WTC11 (cell line): ENCODE data around the gene TUNAR. TPM values are rescaled to one million over a fixed set of nuclear protein-coding genes. Genes with fewer than 3 reads are reported as not detected.

ENCODE experiments used
- ATAC-seq: fragments of 200-7000 bp; cut with Tn5 transposase; 2 replicates; pipeline ENCODE4 v1.10.0; 2021; ENCODE audit warnings: mild to moderate bottlenecking, moderate library complexity
- CTCF ChIA-PET: fragments of 300-600 bp; sonication (Branson Sonifier 250); formaldehyde crosslinking; loops from one replicate; lab custom pipeline; 2021; ENCODE audit warnings: antibody characterized with exemption; lab: Charles Lee
- POLR2A ChIA-PET: fragments of 350-600 bp; sonication (Branson Sonifier 250); formaldehyde crosslinking; loops from one replicate; lab custom pipeline; 2021; ENCODE audit warnings: antibody characterized with exemption; lab: Charles Lee
- DNase-seq: peaks from one replicate; pipeline ENCODE4 v3.0.0; 2021; ENCODE audit warnings: low spot score
- H3K27ac Mint-ChIP-seq: 2 replicates; pipeline ENCODE4 v1.8.0; 2021; ENCODE audit warnings: mixed read lengths
- H3K27me3 Mint-ChIP-seq: 2 replicates; pipeline ENCODE4 v1.8.0; 2021; ENCODE audit warnings: low read depth, mild to moderate bottlenecking, moderate library complexity, mixed read lengths
- H3K36me3 Mint-ChIP-seq: 2 replicates; pipeline ENCODE4 v1.8.0; 2021; ENCODE audit warnings: mixed read lengths
- H3K4me1 Mint-ChIP-seq: 2 replicates; pipeline ENCODE4 v1.8.0; 2022; ENCODE audit warnings: mixed read lengths
- H3K4me3 Mint-ChIP-seq: 2 replicates; pipeline ENCODE4 v1.8.0; 2021; ENCODE audit warnings: mild to moderate bottlenecking, moderate library complexity, mixed read lengths
- H3K9me3 Mint-ChIP-seq: 2 replicates; pipeline ENCODE4 v1.8.0; 2021; ENCODE audit warnings: mixed read lengths
- ATF6 ChIP-seq: sonication (generic); formaldehyde crosslinking; IDR thresholded peaks from 2 replicates; pipeline ENCODE4 v1.8.1; 2023; ENCODE audit warnings: mild to moderate bottlenecking, missing genetic modification reagents
- ETV6 ChIP-seq: sonication (generic); formaldehyde crosslinking; IDR thresholded peaks from 2 replicates; pipeline ENCODE4 v1.8.1; 2022; ENCODE audit warnings: mild to moderate bottlenecking, missing genetic modification reagents
- HMGXB4 ChIP-seq: sonication (generic); formaldehyde crosslinking; IDR thresholded peaks from 2 replicates; pipeline ENCODE4 v1.8.1; 2023; ENCODE audit warnings: mild to moderate bottlenecking, moderate library complexity, missing genetic modification reagents
- NR1H2 ChIP-seq: sonication (generic); formaldehyde crosslinking; IDR thresholded peaks from 2 replicates; pipeline ENCODE4 v1.9.0; 2021; ENCODE audit warnings: mild to moderate bottlenecking, moderate library complexity, missing genetic modification reagents
- NR2C2 ChIP-seq: sonication (generic); formaldehyde crosslinking; IDR thresholded peaks from 2 replicates; pipeline ENCODE4 v1.8.0; 2022; ENCODE audit warnings: mild to moderate bottlenecking, missing genetic modification reagents
- TCF7 ChIP-seq: sonication (generic); formaldehyde crosslinking; IDR thresholded peaks from 2 replicates; pipeline ENCODE4 v1.8.0; 2022; ENCODE audit warnings: mild to moderate bottlenecking, low read depth, missing genetic modification reagents, moderate library complexity
- ZBTB21 ChIP-seq: sonication (generic); formaldehyde crosslinking; IDR thresholded peaks from 2 replicates; pipeline ENCODE4 v1.8.1; 2023; ENCODE audit warnings: mild to moderate bottlenecking, missing genetic modification reagents, borderline replicate concordance
- ZNF232 ChIP-seq: sonication (generic); formaldehyde crosslinking; IDR thresholded peaks from 2 replicates; pipeline ENCODE4 v1.8.0; 2022; ENCODE audit warnings: mild to moderate bottlenecking, missing genetic modification reagents
- total RNA-seq: library from RNA; stranded (reverse); gene quantifications from 3 replicates; pipeline ENCODE4 v1.2.3, GENCODE V29; 2021
- TF ChIP-seq, protein P1 (sequence below): sonication (generic); formaldehyde crosslinking; IDR thresholded peaks from 2 replicates; pipeline ENCODE4 v1.8.0; 2022; ENCODE audit warnings: missing genetic modification reagents
- TF ChIP-seq, protein P2 (sequence below): sonication (generic); formaldehyde crosslinking; IDR thresholded peaks from 2 replicates; pipeline ENCODE4 v1.8.0; 2023; ENCODE audit warnings: mild to moderate bottlenecking, missing genetic modification reagents
- TF ChIP-seq, protein P3 (sequence below): sonication (generic); formaldehyde crosslinking; IDR thresholded peaks from 2 replicates; pipeline ENCODE4 v1.8.0; 2022; ENCODE audit warnings: mild to moderate bottlenecking, missing genetic modification reagents
- TF ChIP-seq, protein P4 (sequence below): sonication (generic); formaldehyde crosslinking; IDR thresholded peaks from 2 replicates; pipeline ENCODE4 v1.8.0; 2023; ENCODE audit warnings: missing genetic modification reagents, mild to moderate bottlenecking, borderline replicate concordance

Gene TUNAR
- total RNA-seq, 1 experiment from 2014 or later, result 36.3 TPM

DNA sequence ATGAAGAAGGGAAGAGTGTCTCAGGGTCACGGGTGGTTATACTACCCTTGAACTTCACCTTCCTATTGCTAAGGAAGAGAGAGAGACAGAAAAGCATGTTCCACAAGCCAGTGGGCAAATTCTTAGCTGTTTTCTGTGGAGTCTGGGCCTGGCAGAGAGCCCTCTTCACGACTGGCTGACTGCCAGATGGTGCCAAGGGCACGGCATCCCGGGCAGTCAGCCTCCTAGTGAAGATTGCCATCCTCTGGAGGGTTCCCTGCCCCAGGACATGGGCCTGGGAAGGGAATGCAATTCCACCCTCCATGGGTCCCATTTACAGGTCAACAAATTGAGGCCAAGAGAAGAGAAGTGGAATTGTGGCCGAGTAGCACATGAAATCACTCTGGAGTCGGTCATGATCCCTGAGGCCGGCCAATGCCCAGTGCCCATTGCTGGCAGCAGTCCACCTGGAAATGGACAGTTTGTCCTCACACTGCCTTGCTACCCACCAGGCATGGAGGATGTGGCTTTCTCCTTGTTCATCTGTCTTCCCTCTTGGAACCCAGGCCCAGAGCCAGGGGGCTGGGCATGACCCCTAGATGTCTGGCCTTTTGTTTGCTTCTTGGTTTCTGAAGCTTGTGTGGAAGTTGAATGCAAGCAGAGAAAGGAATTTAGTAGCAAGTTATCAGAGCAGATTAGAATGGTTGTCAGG, 9.9 kb downstream of the TUNAR start (continued):
- TF ChIP-seq, protein P1, sequence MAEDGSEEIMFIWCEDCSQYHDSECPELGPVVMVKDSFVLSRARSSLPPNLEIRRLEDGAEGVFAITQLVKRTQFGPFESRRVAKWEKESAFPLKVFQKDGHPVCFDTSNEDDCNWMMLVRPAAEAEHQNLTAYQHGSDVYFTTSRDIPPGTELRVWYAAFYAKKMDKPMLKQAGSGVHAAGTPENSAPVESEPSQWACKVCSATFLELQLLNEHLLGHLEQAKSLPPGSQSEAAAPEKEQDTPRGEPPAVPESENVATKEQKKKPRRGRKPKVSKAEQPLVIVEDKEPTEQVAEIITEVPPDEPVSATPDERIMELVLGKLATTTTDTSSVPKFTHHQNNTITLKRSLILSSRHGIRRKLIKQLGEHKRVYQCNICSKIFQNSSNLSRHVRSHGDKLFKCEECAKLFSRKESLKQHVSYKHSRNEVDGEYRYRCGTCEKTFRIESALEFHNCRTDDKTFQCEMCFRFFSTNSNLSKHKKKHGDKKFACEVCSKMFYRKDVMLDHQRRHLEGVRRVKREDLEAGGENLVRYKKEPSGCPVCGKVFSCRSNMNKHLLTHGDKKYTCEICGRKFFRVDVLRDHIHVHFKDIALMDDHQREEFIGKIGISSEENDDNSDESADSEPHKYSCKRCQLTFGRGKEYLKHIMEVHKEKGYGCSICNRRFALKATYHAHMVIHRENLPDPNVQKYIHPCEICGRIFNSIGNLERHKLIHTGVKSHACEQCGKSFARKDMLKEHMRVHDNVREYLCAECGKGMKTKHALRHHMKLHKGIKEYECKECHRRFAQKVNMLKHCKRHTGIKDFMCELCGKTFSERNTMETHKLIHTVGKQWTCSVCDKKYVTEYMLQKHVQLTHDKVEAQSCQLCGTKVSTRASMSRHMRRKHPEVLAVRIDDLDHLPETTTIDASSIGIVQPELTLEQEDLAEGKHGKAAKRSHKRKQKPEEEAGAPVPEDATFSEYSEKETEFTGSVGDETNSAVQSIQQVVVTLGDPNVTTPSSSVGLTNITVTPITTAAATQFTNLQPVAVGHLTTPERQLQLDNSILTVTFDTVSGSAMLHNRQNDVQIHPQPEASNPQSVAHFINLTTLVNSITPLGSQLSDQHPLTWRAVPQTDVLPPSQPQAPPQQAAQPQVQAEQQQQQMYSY (CRISPR knock-in tag), result no peak

DNA sequence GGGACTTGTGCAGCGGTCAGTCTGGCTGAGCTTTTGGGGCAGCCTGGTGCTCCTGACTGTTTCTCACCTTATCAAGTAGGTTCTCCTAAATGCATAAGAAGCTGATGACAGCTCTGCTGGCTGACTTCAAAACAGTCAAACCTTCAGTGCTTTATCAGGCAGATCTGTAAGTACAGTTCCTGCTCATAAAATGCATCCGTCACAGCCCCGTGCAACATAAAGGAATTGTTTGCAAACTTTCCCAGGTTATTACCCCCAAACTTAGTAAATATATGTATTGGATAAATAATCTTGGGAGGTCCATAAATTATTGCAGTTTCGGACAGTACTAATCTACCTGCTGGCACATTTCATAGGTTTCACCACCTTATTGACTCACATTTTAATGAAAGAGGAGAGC, 10.7 kb downstream of the TUNAR start:
- TF ChIP-seq, protein P2, sequence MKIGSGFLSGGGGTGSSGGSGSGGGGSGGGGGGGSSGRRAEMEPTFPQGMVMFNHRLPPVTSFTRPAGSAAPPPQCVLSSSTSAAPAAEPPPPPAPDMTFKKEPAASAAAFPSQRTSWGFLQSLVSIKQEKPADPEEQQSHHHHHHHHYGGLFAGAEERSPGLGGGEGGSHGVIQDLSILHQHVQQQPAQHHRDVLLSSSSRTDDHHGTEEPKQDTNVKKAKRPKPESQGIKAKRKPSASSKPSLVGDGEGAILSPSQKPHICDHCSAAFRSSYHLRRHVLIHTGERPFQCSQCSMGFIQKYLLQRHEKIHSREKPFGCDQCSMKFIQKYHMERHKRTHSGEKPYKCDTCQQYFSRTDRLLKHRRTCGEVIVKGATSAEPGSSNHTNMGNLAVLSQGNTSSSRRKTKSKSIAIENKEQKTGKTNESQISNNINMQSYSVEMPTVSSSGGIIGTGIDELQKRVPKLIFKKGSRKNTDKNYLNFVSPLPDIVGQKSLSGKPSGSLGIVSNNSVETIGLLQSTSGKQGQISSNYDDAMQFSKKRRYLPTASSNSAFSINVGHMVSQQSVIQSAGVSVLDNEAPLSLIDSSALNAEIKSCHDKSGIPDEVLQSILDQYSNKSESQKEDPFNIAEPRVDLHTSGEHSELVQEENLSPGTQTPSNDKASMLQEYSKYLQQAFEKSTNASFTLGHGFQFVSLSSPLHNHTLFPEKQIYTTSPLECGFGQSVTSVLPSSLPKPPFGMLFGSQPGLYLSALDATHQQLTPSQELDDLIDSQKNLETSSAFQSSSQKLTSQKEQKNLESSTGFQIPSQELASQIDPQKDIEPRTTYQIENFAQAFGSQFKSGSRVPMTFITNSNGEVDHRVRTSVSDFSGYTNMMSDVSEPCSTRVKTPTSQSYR (CRISPR knock-in tag), result no peak
- no peak for TF ChIP-seq HMGXB4 (CRISPR knock-in tag)
- no peak for TF ChIP-seq NR2C2 (CRISPR knock-in tag)
- no peak for TF ChIP-seq ETV6
- no peak for TF ChIP-seq ZBTB21 (CRISPR knock-in tag)
- TF ChIP-seq, protein P3, sequence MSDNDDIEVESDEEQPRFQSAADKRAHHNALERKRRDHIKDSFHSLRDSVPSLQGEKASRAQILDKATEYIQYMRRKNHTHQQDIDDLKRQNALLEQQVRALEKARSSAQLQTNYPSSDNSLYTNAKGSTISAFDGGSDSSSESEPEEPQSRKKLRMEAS (CRISPR knock-in tag), result no peak
- no peak for TF ChIP-seq ZNF232
- TF ChIP-seq, protein P4, sequence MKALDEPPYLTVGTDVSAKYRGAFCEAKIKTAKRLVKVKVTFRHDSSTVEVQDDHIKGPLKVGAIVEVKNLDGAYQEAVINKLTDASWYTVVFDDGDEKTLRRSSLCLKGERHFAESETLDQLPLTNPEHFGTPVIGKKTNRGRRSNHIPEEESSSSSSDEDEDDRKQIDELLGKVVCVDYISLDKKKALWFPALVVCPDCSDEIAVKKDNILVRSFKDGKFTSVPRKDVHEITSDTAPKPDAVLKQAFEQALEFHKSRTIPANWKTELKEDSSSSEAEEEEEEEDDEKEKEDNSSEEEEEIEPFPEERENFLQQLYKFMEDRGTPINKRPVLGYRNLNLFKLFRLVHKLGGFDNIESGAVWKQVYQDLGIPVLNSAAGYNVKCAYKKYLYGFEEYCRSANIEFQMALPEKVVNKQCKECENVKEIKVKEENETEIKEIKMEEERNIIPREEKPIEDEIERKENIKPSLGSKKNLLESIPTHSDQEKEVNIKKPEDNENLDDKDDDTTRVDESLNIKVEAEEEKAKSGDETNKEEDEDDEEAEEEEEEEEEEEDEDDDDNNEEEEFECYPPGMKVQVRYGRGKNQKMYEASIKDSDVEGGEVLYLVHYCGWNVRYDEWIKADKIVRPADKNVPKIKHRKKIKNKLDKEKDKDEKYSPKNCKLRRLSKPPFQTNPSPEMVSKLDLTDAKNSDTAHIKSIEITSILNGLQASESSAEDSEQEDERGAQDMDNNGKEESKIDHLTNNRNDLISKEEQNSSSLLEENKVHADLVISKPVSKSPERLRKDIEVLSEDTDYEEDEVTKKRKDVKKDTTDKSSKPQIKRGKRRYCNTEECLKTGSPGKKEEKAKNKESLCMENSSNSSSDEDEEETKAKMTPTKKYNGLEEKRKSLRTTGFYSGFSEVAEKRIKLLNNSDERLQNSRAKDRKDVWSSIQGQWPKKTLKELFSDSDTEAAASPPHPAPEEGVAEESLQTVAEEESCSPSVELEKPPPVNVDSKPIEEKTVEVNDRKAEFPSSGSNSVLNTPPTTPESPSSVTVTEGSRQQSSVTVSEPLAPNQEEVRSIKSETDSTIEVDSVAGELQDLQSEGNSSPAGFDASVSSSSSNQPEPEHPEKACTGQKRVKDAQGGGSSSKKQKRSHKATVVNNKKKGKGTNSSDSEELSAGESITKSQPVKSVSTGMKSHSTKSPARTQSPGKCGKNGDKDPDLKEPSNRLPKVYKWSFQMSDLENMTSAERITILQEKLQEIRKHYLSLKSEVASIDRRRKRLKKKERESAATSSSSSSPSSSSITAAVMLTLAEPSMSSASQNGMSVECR (CRISPR knock-in tag), result no peak
- TF ChIP-seq ATF6 (CRISPR knock-in tag), result no peak
- TF ChIP-seq TCF7 (CRISPR knock-in tag), result no peak
- TF ChIP-seq, protein P1 (CRISPR knock-in tag), result no peak
- TF ChIP-seq NR1H2 (CRISPR knock-in tag), result no peak
- H3K27ac Mint-ChIP-seq, result no peak overlapping the region
- ATAC-seq, result no peak
- no peak overlapping the region for H3K4me3 Mint-ChIP-seq
- no peaks in the 10 kb centered on the region for H3K27me3 Mint-ChIP-seq
- peaks cover 30% of the 10 kb centered on the region for H3K36me3 Mint-ChIP-seq
- no peaks in the 10 kb centered on the region for H3K9me3 Mint-ChIP-seq
- ChIA-PET POLR2A (no interaction called here), CTCF (interaction anchor here (1.4 kb wide), 1 partner anchor 9 kb away, joined by 3 read pairs; no protein-coding TSS in a partner anchor)
- DNase-seq, result no peak
- peaks cover 43% of the 10 kb centered on the region for H3K4me1 Mint-ChIP-seq
